Neural progenitor cell (in vitro differentiated cells): ENCODE data around the gene NPSR1.

ENCODE experiments used
- CTCF ChIP-seq: fragments of 200-600 bp; sonication (generic); IDR thresholded peaks from 2 replicates; pipeline ENCODE4 v1.5.1; 2017; ENCODE audit warnings: antibody characterized with exemption, mild to moderate bottlenecking
- EZH2 ChIP-seq: fragments of 200-600 bp; sonication (generic); IDR thresholded peaks from 2 replicates; pipeline ENCODE4 v1.6.1; 2017; ENCODE audit warnings: antibody characterized with exemption, mild to moderate bottlenecking, moderate library complexity

- TF ChIP-seq CTCF (no peak), EZH2 (no peak)
Observed at GRCh38 chr7:34718867-34719266, 60.8 kb downstream of the NPSR1 start.
